Activated T-helper 17 cell treated with anti-CD3 and anti-CD28 coated beads, Interleukin-2, amount 50 U/mL, for 72 hours (primary cell): ENCODE measurements around the gene TRIM25. TPM values are rescaled to one million over a fixed set of nuclear protein-coding genes. Genes with fewer than 3 reads are reported as not detected.
A peak's percentile ranks its signal among the peaks of the same experiment; 100 is the strongest.

Experiments used
- ATAC-seq: fragments of 150-1000 bp; cut with Tn5 transposase; replicated peaks from 2 replicates; pipeline ENCODE4 v1.10.0; 2021; ENCODE audit warnings: mild to moderate bottlenecking, moderate library complexity
- H3K27ac Mint-ChIP-seq: one replicate; pipeline ENCODE4 v1.8.0; 2022; ENCODE audit warnings: mixed read lengths
- H3K27me3 Mint-ChIP-seq: one replicate; pipeline ENCODE4 v1.8.0; 2022; ENCODE audit warnings: mixed read lengths
- H3K36me3 Mint-ChIP-seq: one replicate; pipeline ENCODE4 v1.8.0; 2022; ENCODE audit warnings: low read depth, mild to moderate bottlenecking, mixed read lengths
- H3K4me1 Mint-ChIP-seq: one replicate; pipeline ENCODE4 v1.8.0; 2022; ENCODE audit warnings: mixed read lengths
- H3K4me3 Mint-ChIP-seq: one replicate; pipeline ENCODE4 v1.8.0; 2022; ENCODE audit warnings: mild to moderate bottlenecking, mixed read lengths
- H3K9me3 Mint-ChIP-seq: one replicate; pipeline ENCODE4 v1.8.0; 2022; ENCODE audit warnings: mixed read lengths
- total RNA-seq, 2 donors: library from RNA; stranded (reverse); gene quantifications; one replicate each; pipeline ENCODE4 v1.2.3, GENCODE V29; 2022

The TRIM25 gene
- total RNA-seq, 2 donors from 2014 or later: 121 to 285 TPM

DNA sequence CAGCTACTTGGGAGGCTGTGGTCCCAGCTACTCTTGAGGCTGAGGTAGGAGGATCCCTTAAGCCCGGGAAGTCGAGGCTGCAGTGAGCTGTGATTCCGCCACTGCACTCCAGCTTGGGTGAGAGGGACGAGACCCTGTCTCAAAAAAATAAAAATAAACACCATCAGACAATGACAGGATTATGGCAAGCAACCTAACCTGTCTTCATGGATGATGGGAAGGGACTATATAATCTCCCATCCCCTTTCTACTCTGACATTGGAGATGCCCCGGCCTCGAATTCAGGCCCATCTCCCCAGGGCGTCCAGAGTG, 893 bp downstream of the TRIM25 start:
- no peak for ATAC-seq
- H3K27ac Mint-ChIP-seq: peak overlapping the region; percentile 100
- H3K27me3 Mint-ChIP-seq: no peaks in the 10 kb centered on the region
- peaks cover 51% of the 10 kb centered on the region for H3K4me1 Mint-ChIP-seq
- H3K36me3 Mint-ChIP-seq: peaks cover 81% of the 10 kb centered on the region
- H3K4me3 Mint-ChIP-seq: peak overlapping the region; percentile 91
- H3K9me3 Mint-ChIP-seq: peaks cover 3% of the 10 kb centered on the region

DNA sequence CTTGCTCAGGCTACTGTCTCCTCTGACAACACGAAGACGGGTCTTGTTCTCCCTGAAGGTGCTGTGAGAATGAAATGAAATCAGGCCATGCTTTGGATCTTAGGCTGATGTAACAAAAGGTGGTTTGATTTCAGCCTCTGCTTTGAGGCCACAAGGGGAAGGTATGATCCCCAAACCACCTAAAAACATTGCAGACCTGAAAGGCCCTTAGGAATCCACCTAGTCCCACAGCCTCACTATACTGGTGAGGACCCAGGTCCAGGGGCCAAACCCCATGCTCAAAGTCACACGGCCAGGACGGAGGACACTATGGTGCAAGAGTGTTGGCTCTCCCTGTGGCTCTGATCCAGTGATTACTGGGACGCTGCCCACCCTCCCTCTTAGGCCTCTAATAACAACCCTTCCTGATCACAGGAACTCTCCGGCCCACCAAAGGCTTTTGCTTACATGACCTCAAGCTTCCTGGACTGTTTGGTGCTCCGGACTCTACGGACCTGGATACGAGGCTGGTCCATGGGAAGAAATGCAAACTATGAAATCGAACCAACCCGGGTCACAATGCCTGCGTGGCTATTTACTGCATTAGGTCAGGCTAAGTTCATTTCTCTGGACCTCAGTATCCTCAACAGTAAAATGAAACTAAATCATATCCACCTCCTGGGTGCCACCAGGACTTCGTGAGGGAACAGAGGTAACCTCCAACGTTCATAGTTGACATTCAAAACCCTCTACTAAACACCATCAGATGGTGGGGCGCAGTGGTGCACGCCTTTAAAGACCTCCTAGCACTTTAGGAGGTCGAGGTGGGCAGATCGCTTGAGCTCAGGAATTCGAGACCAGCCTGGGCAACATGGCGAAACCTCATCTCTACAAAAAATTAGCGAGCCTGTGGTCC, 1.5 kb downstream of the TRIM25 start:
- Mint-ChIP-seq H3K4me3 (peak overlapping the region; percentile 91), H3K4me1 (peaks cover 50% of the 10 kb centered on the region), H3K36me3 (peaks cover 87% of the 10 kb centered on the region), H3K27me3 (no peaks in the 10 kb centered on the region), H3K27ac (peak overlapping the region; percentile 100), H3K9me3 (peaks cover 3% of the 10 kb centered on the region)
- no peak for ATAC-seq

DNA sequence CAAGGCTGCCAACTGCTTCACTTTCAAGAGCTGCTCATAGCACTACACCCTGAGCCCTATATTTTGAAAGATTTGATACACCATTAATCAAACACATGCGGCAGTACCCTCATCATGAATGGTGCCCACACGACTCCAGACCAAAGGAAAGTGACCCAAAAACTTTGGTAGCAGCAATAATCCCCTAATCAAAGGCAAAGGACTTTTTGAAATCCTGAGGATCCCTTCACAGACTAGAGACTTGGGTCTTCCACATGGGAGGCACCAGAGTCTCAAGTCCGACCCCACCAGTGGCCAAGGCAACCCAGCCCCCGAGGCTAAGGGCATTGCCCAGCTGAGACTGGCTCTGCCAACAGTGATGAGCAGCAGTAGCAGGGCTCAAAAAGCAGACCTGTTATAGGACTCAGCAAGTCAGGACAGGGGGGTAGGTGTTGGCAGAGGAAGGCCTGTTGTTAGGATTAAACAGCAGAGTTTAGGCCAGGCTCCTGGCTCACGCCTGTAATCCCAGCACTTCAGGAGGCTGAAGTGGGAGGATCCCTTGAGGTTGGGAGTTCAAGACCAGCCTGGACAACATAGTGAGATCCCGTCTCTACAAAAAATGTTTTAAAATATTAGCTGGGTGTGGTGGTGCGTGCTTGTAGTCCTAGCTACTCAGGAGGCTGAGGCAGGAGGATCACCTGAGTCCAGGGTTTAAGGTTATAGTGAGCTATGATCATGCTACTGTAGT, 3.2 kb downstream of the TRIM25 start:
- Mint-ChIP-seq H3K4me3 (peak overlapping the region; percentile 91), H3K27me3 (no peaks in the 10 kb centered on the region), H3K9me3 (peaks cover 3% of the 10 kb centered on the region), H3K27ac (peak overlapping the region; percentile 100), H3K4me1 (peaks cover 40% of the 10 kb centered on the region), H3K36me3 (peaks cover 98% of the 10 kb centered on the region)
- no peak for ATAC-seq

DNA sequence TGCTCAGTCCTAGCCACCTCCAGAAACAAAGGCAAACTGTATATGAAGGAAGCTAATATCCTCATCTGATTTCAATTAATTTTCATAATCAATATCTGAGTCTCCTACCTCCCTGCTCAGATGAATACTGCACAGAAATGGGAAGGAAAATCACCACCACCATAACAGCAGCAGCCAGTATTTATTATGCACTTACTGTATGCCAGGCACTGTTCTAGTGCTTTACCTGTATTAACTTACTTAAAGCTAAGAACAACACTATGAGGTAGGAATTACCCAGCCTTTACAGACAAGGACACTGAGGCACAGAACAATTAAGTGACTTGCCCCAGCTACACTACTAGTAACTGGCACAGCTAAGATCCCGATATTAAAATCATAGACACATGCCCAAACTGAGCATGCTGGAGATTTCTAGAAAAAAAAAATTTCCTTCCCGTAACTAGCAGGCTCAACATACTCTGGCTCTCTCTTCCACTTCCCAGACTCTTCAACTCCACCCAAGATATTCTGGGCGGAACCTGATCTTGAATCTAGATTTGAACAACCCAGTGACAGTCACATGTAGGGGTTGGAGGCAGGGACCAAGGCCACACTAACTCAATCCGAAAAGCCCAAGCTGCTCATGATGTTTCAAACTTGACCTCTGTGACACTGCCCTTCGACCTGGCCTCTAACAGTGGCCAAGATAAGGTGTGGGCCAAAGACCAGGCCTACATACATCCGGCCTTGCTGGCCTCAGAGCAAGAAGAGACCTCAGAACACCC, 3.9 kb downstream of the TRIM25 start:
- H3K27ac Mint-ChIP-seq: peak overlapping the region; percentile 100
- no peak for ATAC-seq

DNA sequence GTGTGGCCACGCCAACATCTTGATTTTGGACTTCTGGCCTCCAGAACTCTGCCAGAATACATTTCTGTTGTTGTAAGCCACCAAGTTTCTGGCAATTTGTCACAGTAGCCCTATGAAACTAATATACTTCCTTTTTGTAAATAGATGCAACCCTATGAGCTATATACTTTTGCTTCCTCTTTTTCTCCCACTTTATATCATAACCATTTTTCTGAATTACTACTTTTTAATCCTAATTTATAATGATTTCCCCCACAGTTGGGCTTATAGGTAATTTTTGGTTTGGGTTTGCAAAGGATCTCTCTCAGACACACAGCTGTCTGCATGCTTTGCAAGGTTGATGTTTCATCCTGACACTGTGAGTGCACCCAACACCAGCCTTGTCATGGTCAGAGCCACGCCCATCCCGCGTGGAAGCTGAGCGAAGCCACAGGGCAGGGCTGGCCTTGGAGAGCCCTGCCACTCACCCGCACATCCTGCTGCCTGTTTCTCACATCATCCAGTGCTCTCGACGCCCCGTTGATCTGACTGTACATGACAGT, 5.8 kb downstream of the TRIM25 start:
- peaks cover 41% of the 10 kb centered on the region for H3K4me1 Mint-ChIP-seq
- peak overlapping the region; percentile 91 for H3K4me3 Mint-ChIP-seq
- peak overlapping the region; percentile 76 for H3K27ac Mint-ChIP-seq
- no peaks in the 10 kb centered on the region for H3K27me3 Mint-ChIP-seq
- ATAC-seq: peak; percentile 76
- peaks cover 100% of the 10 kb centered on the region for H3K36me3 Mint-ChIP-seq
- H3K9me3 Mint-ChIP-seq: no peaks in the 10 kb centered on the region

More for the DNA sequence above, 3.9 kb downstream of the TRIM25 start:
- H3K4me1 Mint-ChIP-seq: peaks cover 34% of the 10 kb centered on the region
- H3K9me3 Mint-ChIP-seq: no peaks in the 10 kb centered on the region
- peak overlapping the region; percentile 91 for H3K4me3 Mint-ChIP-seq
- peaks cover 98% of the 10 kb centered on the region for H3K36me3 Mint-ChIP-seq
- no peaks in the 10 kb centered on the region for H3K27me3 Mint-ChIP-seq

DNA sequence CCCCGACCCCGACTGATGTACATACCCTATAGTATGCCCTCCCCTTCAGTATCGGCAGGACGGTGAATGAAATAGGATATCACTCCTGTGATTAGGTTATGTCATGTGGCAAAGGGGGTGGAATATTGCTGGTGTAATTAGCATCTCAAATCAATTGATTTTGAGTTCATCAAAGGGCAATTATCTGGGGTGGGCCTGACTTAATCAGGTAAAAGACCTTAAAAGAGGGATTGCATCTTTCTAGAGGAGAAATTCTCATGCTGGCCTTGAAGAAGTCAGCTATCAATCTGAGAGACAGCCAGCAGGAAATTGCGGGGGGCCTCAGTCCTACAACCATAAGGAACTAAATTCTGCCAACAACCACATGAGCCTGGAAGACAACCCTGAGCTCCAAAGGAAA, 10.3 kb downstream of the TRIM25 start:
- no peak for ATAC-seq

DNA sequence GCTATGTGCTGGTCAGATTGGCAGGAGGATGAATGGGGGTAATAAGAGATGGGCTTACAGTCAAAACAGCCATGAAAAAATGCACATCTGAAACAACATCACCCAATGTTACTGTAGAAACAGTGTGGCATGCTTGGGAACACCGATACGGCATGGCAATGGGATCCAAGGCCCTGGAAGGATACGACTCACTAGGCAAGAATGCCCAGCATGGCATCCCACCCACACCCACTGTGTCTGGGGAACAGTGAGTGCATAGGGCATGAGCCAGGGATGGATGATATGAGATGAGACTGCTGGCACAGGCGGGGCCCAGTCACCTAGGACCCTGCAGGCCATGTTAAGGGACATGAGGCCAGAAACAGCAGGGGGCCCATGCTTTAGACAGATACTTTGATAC, 11.5 kb downstream of the TRIM25 start:
- Mint-ChIP-seq H3K9me3 (no peaks in the 10 kb centered on the region), H3K4me1 (peaks cover 28% of the 10 kb centered on the region), H3K27ac (no peak overlapping the region), H3K36me3 (peaks cover 100% of the 10 kb centered on the region), H3K4me3 (no peak overlapping the region), H3K27me3 (no peaks in the 10 kb centered on the region)
- ATAC-seq: no peak

More for the DNA sequence above, 10.3 kb downstream of the TRIM25 start:
- Mint-ChIP-seq H3K27me3 (no peaks in the 10 kb centered on the region), H3K9me3 (no peaks in the 10 kb centered on the region), H3K36me3 (peaks cover 100% of the 10 kb centered on the region), H3K4me3 (no peak overlapping the region), H3K4me1 (peaks cover 28% of the 10 kb centered on the region), H3K27ac (peak overlapping the region; percentile 61)

DNA sequence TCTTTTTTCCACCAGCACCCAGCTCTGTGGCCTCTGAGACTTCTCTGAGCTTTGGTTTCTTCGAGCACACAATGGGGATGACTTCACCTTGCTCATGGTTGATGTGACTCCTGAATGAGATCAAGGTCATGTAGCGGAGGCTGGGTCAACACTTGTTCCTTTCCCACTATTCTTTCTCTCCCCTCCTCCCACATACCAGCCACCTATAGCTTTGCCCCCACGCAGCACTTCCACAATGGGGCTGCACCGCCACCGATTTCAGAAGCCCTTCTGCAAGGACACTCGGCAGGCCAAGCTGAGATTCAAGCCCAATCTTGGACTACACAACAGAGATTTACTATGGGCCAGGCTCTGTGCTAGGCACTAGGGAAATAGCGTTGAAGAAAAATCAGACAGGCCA, 14.4 kb downstream of the TRIM25 start:
- H3K36me3 Mint-ChIP-seq: peaks cover 100% of the 10 kb centered on the region

DNA sequence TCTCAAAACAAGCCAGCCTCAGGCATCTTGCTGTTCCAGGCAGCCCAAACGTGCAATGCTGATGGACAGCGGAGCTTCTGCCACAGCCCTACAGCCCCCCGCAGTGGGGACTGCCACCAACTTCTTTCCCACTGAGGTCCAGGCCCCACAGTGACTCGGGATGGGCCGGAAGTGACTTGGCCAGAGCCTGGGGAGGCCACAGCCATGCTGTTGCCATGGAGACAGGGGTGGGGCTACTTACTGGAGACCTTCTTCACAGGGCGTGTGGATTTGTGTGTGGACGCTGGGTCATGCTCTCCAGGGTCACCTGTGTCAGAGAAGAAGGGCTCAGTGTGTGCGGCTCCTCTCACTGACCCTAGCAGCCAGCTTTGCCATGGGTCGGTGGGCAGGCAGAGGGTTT, 15.0 kb downstream of the TRIM25 start:
- Mint-ChIP-seq H3K9me3 (no peaks in the 10 kb centered on the region), H3K4me1 (peaks cover 28% of the 10 kb centered on the region), H3K4me3 (no peak overlapping the region), H3K27me3 (no peaks in the 10 kb centered on the region), H3K27ac (no peak overlapping the region), H3K36me3 (peaks cover 100% of the 10 kb centered on the region)
- no peak for ATAC-seq

More for the DNA sequence above, 14.4 kb downstream of the TRIM25 start:
- H3K27ac Mint-ChIP-seq: no peak overlapping the region
- peaks cover 33% of the 10 kb centered on the region for H3K4me1 Mint-ChIP-seq
- H3K27me3 Mint-ChIP-seq: no peaks in the 10 kb centered on the region
- no peak for ATAC-seq
- no peak overlapping the region for H3K4me3 Mint-ChIP-seq
- no peaks in the 10 kb centered on the region for H3K9me3 Mint-ChIP-seq

DNA sequence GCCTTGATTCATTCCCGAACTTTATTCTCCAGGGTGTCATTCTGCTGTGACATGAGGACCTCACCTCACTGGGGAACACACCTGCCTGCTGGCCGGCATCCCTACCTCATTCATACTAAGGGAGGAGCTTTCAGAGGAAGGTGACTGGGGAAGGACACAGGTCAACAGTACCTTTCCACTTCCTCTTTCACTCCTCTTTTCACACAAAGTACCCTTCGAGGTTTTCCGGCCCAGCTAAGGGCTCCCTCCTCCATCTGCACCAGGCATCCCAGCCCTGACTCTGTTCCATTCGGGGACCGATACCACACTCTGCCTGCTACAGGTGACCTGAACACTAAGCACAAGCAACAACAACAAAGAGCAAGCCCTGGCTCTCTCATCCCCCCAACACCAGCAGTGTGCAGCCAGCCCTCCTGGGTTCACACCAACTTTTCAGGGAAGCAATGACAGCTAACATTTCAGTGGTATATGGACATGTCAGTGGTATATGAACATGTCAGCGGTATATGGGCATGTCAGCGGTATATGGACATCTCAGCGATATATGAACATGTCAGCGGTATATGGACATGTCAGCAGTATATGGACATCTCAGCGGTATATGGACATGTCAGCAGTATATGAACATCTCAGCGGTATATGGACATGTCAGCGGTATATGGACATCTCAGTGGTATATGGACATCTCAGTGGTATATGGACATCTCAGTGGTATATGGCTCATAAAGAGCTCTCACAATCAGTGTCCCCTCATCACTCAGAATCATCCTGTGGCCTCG, 16.0 kb downstream of the TRIM25 start:
- Mint-ChIP-seq H3K36me3 (peaks cover 100% of the 10 kb centered on the region), H3K27ac (peak overlapping the region; percentile 55)
- no peak for ATAC-seq

DNA sequence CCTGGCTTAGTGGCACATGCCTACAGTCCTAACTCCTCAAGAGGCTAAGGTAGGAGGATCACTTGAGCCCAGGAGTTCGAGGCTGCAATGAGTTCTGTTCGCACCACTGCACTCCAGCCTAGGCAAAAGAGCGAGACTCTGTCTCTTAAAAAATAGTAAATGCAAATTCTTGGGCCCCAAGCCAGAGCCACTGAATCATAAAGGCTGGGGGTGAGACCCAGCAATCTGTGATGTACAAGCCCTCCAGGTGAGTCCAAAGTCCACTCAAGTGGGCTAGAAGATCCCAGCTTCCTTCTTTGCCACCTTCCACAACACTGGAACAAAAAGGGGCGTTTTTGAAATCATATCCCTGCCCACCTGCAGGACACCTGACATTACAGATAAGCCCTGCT, 16.9 kb downstream of the TRIM25 start:
- Mint-ChIP-seq H3K9me3 (no peaks in the 10 kb centered on the region), H3K27me3 (no peaks in the 10 kb centered on the region), H3K36me3 (peaks cover 100% of the 10 kb centered on the region), H3K27ac (peak overlapping the region; percentile 55), H3K4me1 (peaks cover 38% of the 10 kb centered on the region), H3K4me3 (no peak overlapping the region)
- no peak for ATAC-seq

More for the DNA sequence above, 16.0 kb downstream of the TRIM25 start:
- H3K4me1 Mint-ChIP-seq: peaks cover 29% of the 10 kb centered on the region
- H3K9me3 Mint-ChIP-seq: no peaks in the 10 kb centered on the region
- H3K27me3 Mint-ChIP-seq: no peaks in the 10 kb centered on the region
- H3K4me3 Mint-ChIP-seq: no peak overlapping the region

DNA sequence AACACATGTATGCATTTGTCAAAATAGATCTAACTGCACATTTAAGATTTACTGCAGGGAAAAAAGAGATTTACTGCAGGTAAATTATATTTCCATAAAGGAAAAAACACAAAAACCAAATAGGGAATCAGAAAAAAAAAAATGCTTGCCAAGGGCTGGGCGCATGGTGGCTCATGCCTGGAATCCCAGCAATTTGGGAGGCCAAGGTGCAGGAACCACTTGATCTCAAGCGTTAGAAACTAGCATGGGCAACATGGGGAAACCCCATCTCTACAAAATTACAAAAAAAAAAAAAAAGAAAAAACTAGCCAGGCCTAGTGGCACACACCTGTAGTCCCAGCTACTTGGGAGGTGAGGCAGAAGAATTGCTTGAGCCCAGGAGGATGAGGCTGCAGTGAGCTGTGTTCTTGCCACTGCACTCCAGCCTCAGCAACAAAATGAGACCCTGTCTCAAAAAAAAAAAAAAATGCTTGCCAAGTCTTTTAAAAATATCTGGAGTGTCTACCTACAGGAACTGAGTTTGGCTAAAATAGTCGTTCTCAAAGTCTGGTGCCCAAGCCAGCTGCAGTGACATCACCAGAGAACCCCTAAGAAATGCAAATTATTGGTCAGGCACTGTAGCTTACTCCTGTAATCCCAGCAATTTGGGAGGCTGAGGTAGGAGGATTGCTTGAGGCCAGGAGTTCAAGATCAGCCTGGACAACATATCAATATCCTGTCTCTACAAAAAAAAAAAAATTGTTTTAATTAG, 17.5 kb downstream of the TRIM25 start:
- no peaks in the 10 kb centered on the region for H3K9me3 Mint-ChIP-seq
- no peak for ATAC-seq
- H3K36me3 Mint-ChIP-seq: peaks cover 100% of the 10 kb centered on the region
- no peaks in the 10 kb centered on the region for H3K27me3 Mint-ChIP-seq
- no peak overlapping the region for H3K4me3 Mint-ChIP-seq
- H3K27ac Mint-ChIP-seq: no peak overlapping the region
- peaks cover 38% of the 10 kb centered on the region for H3K4me1 Mint-ChIP-seq

DNA sequence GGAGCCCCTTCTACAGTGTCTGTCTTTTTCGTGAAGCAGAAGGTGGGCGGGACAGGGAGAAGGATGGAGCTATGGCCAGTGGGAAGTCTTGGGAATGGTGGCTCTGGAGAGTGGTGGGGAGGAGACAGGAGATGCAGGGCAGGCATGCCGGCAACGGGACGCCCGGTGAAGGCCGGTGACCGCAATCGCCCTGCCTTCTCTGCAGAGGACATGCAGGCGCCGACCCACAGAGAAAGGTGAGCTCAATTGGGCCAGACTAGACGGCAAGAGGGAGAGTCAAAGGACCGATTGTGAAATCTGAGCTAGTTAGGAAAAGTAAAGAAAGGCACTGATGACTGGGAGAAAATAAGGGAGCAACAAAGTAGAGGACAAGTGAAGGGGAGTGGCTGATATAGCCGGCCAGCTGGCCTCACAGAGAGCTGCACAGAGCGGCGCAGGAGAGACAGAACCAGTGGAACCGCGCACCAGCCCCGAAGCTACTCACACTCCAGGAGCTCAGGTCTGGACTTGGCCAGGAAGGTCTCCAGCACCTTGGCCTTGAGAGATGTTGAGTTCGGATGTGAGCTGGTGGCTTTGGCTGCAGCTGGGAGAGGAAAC, 18.9 kb downstream of the TRIM25 start:
- H3K9me3 Mint-ChIP-seq: no peaks in the 10 kb centered on the region
- peaks cover 33% of the 10 kb centered on the region for H3K4me1 Mint-ChIP-seq
- peaks cover 100% of the 10 kb centered on the region for H3K36me3 Mint-ChIP-seq
- H3K27me3 Mint-ChIP-seq: no peaks in the 10 kb centered on the region
- H3K27ac Mint-ChIP-seq: peak overlapping the region; percentile 67
- H3K4me3 Mint-ChIP-seq: no peak overlapping the region
- no peak for ATAC-seq
